ENCODE data around the gene TLR8. TPM values are rescaled to one million over a fixed set of nuclear protein-coding genes. Genes with fewer than 3 reads are reported as not detected.

The TLR8 gene
- total RNA-seq, 2 donors from 2014 or later = not detected

DNA sequence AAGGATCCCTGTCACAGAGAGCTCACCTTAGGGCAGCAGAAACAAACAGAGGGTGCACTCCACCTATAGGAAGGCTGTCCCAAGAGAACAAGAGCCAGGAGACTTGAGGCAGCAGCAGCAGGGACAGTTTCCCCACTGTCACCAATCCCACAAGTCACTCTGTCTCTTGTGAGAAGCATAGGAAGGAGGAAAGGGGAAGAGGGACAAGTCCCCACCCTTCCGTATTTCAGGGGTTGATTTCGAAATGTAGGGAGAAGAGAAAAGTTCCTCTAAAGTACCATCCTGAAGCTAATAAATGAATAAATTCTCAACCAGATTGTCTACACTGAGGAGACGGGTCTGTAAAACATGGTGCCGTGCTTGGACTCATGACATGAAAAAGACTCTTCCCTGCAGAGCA is 9.5 kb upstream of the TLR8 start:
- no peak overlapping the region for H3K4me3 Mint-ChIP-seq
- Histone ChIP-seq H3K27ac (ENCODE audit: low read depth, low read length) (no peak overlapping the region), H3K4me3 (ENCODE audit: low read length) (no peak overlapping the region), H3K4me1 (ENCODE audit: control insufficient read depth, insufficient read depth, low read length) (no peaks in the 10 kb centered on the region), H3K36me3 (ENCODE audit: control insufficient read depth, insufficient read depth, low read length) (no peaks in the 10 kb centered on the region), H3K9ac (ENCODE audit: extremely low read depth, low read length, poor library complexity, severe bottlenecking) (no peak overlapping the region), H3K27me3 (ENCODE audit: control insufficient read depth, insufficient read depth, low read length, poor library complexity, severe bottlenecking) (no peaks in the 10 kb centered on the region), H3K9me3 (ENCODE audit: control insufficient read depth, low read length) (no peaks in the 10 kb centered on the region)
- WGBS, 2 experiments (ENCODE audit: insufficient coverage in 1 of 2, insufficient read length in 1 of 2) = 95% methylated on average over 3 of the region's 4 CpGs; no CpG with 5 or more reads in 1 of the 2 experiments
- H3K27me3 Mint-ChIP-seq (ENCODE audit: insufficient read depth) = no peaks in the 10 kb centered on the region
- no peak for DNase-seq
- H3K36me3 Mint-ChIP-seq (ENCODE audit: low read depth) = no peaks in the 10 kb centered on the region
- TF ChIP-seq, protein P1, sequence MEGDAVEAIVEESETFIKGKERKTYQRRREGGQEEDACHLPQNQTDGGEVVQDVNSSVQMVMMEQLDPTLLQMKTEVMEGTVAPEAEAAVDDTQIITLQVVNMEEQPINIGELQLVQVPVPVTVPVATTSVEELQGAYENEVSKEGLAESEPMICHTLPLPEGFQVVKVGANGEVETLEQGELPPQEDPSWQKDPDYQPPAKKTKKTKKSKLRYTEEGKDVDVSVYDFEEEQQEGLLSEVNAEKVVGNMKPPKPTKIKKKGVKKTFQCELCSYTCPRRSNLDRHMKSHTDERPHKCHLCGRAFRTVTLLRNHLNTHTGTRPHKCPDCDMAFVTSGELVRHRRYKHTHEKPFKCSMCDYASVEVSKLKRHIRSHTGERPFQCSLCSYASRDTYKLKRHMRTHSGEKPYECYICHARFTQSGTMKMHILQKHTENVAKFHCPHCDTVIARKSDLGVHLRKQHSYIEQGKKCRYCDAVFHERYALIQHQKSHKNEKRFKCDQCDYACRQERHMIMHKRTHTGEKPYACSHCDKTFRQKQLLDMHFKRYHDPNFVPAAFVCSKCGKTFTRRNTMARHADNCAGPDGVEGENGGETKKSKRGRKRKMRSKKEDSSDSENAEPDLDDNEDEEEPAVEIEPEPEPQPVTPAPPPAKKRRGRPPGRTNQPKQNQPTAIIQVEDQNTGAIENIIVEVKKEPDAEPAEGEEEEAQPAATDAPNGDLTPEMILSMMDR (conservative IDR thresholded peaks at IDR 0.05) = no peak
- H3K9me3 Mint-ChIP-seq = peaks cover 56% of the 10 kb centered on the region
- peaks cover 6% of the 10 kb centered on the region for H3K4me1 Mint-ChIP-seq
- H3K27ac Mint-ChIP-seq = no peak overlapping the region

- H3K27ac ChIP-seq (ENCODE audit: low read depth, low read length) = no peak overlapping the region
- no peaks in the 10 kb centered on the region for H3K36me3 ChIP-seq (ENCODE audit: control insufficient read depth, insufficient read depth, low read length)
- no peak overlapping the region for H3K27ac Mint-ChIP-seq
- H3K9me3 Mint-ChIP-seq = peaks cover 64% of the 10 kb centered on the region
- H3K27me3 ChIP-seq (ENCODE audit: control insufficient read depth, insufficient read depth, low read length, poor library complexity, severe bottlenecking) = no peaks in the 10 kb centered on the region
- peaks cover 6% of the 10 kb centered on the region for H3K4me1 Mint-ChIP-seq
- DNase-seq = no peak
- no peaks in the 10 kb centered on the region for H3K36me3 Mint-ChIP-seq (ENCODE audit: low read depth)
- H3K4me3 ChIP-seq (ENCODE audit: low read length) = no peak overlapping the region
- H3K9me3 ChIP-seq (ENCODE audit: control insufficient read depth, low read length) = no peaks in the 10 kb centered on the region
- no peak overlapping the region for H3K4me3 Mint-ChIP-seq
- WGBS, 2 experiments (ENCODE audit: insufficient coverage in 1 of 2, insufficient read length in 1 of 2) = 89 to 97% methylated on average over 3 to 5 of the region's 5 CpGs
- no peaks in the 10 kb centered on the region for H3K4me1 ChIP-seq (ENCODE audit: control insufficient read depth, insufficient read depth, low read length)
- H3K9ac ChIP-seq (ENCODE audit: extremely low read depth, low read length, poor library complexity, severe bottlenecking) = no peak overlapping the region
- TF ChIP-seq, protein P1 (conservative IDR thresholded peaks at IDR 0.05) = no peak
- no peaks in the 10 kb centered on the region for H3K27me3 Mint-ChIP-seq (ENCODE audit: insufficient read depth)
Measured at GRCh38 chrX:12898073-12898472, 8.3 kb upstream of the TLR8 start.

GRCh38 chrX:12899506-12899905 is 6.9 kb upstream of the TLR8 start:
- H3K9me3 ChIP-seq (ENCODE audit: control insufficient read depth, low read length) = no peaks in the 10 kb centered on the region
- Mint-ChIP-seq H3K9me3 (peaks cover 64% of the 10 kb centered on the region), H3K4me1 (peaks cover 6% of the 10 kb centered on the region), H3K27me3 (ENCODE audit: insufficient read depth) (no peaks in the 10 kb centered on the region), H3K36me3 (ENCODE audit: low read depth) (no peaks in the 10 kb centered on the region), H3K27ac (no peak overlapping the region), H3K4me3 (no peak overlapping the region)
- no peak overlapping the region for H3K9ac ChIP-seq (ENCODE audit: extremely low read depth, low read length, poor library complexity, severe bottlenecking)
- H3K36me3 ChIP-seq (ENCODE audit: control insufficient read depth, insufficient read depth, low read length) = no peaks in the 10 kb centered on the region
- no peak for DNase-seq
- TF ChIP-seq, protein P1 (conservative IDR thresholded peaks at IDR 0.05) = no peak
- H3K27ac ChIP-seq (ENCODE audit: low read depth, low read length) = no peak overlapping the region
- H3K4me1 ChIP-seq (ENCODE audit: control insufficient read depth, insufficient read depth, low read length) = no peaks in the 10 kb centered on the region
- WGBS, 2 experiments (ENCODE audit: insufficient coverage in 1 of 2, insufficient read length in 1 of 2) = 61 to 67% methylated on average over 1 to 7 of the region's 7 CpGs
- no peak overlapping the region for H3K4me3 ChIP-seq (ENCODE audit: low read length)
- H3K27me3 ChIP-seq (ENCODE audit: control insufficient read depth, insufficient read depth, low read length, poor library complexity, severe bottlenecking) = no peaks in the 10 kb centered on the region
